ENCODE measurements around the gene METRN.
A peak's percentile ranks its signal among the peaks of the same experiment; 100 is the strongest.

Gene METRN

DNA sequence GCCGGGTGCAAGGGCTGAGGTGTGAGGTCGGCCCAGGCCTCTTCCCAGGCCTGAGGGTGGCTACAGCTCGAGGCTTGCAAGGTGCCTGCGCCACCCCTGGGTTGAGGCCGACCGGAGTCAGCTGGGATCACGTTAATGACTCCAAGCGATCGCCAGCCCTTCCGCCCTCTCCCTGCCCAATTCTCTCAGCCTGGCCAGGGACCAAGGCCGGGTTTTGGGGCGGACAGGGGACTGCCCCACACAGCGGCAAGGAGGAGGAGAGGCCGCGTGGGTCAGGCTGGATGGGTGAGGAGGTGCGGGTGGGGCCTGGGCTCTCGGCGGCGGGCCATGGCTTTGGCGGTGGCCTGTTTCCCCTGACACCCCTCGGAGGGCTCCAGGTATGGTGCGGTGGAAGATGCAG lies 21.6 kb upstream of the METRN start:
- no peak for DNase-seq

- no peak for DNase-seq
Observed at GRCh38 chr16:693766-694165, 21.2 kb upstream of the METRN start.

GRCh38 chr16:694187-694862 lies 20.6 kb upstream of the METRN start:
- no peak for DNase-seq

DNA sequence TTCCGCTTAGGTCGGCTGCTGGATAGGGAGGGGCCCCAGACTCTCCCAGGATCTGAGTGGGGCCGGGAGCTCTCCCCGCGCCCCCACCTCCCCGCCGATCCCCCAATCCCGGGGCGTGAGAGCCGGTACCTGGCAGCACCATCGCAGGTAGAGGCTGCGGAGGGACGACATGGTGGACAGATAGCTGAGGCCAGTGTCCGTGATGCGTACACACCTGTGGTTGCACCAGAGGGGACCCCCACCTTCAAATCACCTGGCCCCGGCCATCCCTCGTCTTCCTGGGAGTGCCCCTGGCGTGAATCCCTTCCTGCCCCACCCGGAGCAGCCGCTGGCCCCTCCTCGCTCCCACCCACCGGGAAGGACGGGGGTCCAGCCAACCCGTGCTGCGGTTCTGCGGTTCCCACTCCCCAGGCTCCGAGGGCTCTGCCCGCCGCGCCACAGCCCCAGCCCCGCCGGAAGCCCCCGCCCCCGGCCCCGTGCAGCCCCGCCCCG lies 20.0 kb upstream of the METRN start:
- DNase-seq = no peak

- DNase-seq = peak; percentile 90
Observed at GRCh38 chr16:695355-696089, 19.4 kb upstream of the METRN start.

GRCh38 chr16:698911-699671 lies 15.8 kb upstream of the METRN start:
- DNase-seq = no peak

- peak; percentile 82 for DNase-seq
Observed at GRCh38 chr16:700684-701584, 14.0 kb upstream of the METRN start.

DNA sequence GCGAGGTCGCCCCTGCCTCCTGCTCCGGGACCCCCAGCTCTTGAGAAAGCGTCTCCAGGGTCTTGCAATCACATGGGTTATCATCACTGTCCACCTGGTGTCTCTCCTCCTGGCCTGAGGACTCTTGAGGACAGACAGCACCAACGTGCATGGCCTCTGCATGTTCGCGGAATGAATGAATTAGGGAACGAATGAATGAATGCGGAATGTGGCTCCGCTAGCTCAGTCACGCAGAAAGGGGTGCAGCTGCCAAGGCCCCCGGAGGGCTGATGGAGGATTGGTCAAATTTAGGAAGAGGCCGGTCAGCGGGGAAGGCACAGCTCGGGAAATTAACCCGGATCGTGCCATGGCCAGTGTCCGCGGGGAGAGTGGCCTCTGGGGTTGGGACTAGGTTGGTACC lies 12.6 kb upstream of the METRN start:
- no peak for DNase-seq

GRCh38 chr16:703406-703805 lies 11.5 kb upstream of the METRN start:
- DNase-seq = no peak

DNA sequence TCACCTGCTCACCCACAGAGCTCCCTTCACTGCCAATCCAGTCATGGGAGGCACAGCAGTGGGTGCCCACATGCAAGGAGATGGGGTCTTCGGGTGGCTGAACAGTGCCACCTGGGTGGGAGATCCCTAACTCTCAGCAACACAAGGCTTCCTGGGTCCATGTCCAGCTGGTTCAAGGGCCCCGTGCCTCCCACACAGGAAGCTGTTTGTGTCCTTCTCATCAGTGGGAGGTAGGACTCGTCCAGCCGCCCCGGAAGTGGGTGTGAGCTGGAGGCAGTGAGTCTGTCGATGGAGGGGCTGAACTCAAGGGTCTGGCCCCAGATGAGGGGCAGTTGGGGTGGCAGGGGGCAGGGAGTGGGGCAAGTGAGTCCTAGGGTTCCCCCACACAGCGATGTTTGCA lies 10.9 kb upstream of the METRN start:
- no peak for DNase-seq

GRCh38 chr16:704552-705380 lies 10.2 kb upstream of the METRN start:
- DNase-seq = no peak

- DNase-seq = no peak
Observed at GRCh38 chr16:705431-706188, 9.3 kb upstream of the METRN start, which contains the start of gene FBXL16. Gene FBXL16 (minus strand): TSS chr16:705801. CDS start chr16:697405, 8,396 bp downstream.

DNA sequence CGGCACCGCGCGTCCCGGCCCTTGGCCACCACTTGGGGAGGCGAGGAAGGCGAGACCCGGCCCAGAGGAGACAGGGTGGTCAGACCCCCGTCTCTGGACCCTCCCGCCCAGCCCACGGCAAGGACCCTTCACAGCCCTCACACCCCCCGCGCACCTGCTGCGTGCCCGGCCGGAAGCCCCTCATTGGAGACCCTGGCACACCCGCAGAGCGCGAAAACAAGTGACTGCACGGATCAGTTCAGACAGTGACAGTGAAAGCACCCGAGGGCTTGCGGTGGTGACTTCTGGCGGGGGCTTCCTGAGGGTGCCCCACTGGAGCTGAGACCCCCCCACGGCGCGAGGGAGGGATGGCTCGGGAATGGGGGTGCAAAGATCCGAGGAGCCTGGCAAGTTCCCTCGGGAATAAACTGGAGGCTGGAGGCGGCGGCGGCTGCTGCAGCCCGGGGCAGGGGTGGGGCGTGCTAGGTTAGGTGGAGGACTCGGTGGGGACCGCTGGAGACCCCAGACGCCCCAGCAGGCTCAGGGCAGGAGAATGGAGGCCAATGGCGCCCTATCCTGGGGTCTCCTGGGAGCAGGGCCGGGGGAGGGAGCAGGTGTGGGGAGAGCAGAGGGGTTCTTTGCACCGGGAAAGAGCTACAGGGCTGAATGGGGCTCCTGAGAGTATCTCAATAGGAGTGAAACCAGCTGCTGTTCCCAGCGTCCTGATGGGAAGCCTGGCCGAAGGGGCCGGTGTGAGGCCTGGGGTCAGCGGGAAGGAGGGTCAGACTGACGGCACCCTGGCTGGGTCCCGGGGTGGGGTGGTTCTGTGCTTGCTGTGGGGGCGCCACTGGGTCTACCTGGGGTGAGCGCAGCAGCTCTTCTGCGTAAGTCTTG lies 8.5 kb upstream of the METRN start:
- no peak for DNase-seq

DNA sequence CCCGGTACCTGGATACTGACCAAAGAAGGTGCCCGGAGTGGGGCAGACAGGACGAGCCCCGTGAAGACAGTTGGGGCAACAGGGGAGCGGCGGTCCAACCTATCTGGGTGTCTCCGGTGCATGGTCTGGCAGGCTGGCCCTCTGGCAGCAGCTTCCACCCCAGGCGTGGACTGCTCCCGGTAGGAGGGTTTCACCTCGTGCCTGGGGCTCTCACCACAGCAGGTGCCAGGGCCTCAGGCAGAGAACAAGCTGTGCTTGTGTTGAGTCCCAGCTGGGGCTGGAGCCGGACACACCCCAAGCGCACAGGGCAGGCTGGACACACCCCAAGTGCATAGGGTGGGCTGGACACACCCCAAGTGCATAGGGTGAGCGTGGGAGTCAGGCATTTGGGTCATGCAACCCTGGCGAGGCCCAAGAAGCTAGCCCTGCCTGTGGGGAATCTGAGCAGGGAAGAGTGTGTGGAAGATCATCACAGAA lies 7.8 kb upstream of the METRN start:
- no peak for DNase-seq

DNA sequence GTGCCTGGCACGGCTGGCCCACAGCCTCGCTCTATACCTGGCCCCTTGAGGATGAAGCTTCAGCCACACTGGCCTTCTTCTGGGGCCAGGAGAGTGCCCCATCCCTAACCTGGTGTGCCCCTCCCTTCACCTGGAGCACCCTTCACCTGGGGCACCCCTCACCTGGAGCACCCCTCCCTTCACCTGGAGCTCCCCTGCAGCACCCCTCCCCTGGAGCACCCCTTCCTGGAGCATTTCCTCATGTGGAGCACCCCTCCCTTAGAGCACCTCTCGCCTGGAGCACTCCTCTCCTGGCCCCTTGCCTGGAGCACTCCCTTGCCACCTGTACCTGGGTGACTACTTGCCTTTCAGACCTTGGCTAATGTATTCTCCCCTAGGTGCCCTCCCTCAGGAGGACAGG lies 6.9 kb upstream of the METRN start:
- DNase-seq = no peak

DNA sequence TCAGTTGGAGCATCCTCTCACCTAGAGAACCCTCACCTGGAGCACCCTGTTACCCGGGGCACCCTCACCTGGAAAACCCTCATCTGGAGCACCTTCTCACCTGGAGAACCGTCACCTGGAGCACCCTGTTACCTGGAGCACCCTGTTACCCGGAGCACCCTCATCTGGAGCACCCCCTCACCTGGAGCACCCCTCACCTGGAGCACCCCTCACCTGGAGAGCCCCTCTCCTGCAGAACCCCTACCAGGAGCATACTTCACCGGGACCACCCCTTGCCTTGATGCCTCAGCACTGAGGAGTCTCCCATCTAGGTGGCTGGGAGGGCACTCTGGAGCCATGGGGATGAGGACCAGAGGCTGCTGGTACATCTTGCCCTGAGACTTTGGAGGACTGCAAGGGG lies 6.0 kb upstream of the METRN start:
- no peak for DNase-seq

DNA sequence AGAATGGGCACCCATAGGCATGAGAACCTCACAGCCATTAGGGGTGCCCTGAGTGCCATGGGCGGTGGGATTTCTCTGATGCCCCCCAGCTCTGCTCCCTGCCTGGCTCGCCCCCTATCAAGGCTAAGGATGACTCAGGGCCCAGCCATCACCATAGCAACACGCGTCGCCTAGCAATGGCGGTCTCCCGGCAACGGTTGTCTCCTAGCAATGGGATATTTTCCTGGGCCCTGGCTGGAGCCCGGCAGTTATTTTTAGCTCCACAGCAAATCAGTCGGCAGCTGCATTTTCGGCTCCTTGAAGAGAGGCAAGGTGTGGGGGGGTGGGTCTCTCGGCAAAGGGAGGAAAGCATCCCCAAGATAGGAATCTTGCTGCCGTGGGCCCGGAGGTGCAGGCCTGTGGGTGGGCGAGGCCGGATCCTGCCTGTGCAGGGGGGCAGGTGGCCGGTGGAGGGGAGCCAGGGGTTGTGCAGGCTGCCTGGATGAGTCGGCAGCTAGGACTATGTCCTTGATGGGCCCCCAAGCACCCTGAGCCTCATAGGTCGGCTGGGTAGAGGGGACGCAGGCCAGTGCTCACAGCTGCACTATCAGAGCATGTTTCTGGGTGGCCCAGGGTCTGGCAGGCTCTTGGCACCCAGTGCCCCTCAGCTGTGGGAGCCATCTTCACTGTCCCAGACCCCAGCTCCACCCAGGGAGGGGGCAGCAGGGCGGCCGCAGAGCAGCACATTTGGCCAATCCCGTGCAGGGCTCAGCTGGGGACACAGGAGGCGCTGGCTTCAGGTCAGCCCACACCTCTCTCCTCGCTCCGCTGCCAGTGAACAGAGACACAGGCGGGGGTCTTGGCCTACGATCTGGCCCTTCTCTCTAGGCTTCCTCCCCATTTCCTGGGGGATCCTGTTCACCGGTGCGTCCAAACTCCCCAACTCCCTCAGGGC lies 5.1 kb upstream of the METRN start:
- DNase-seq = no peak

DNA sequence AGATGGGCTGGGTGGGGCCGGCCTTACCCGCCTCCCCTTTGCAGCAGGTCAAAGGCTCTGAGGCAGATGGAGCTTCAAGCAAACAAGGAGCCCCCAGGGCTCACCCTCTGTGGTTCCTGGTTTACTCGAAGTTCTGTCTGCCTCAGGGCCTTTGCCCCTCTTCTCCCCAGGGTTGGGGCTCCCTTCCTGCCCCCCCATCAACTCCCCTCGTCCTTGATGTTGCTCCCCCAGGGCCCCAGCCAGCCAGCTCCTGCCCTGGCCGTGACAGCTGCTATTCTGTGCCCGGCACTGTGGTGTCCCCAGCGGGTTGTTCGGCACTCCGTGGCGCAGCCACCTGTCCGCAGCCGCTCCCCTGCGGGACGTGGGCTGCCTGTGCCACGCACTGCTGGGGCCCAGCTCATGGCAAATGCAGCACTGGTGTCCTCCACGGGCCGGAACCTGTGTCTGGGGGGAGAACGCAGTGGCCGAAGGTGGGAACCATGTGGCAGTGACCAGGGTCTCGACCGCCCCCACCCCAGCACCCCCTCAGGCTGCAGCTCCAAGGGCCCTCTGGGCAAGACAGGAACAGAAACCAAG lies 4.3 kb upstream of the METRN start:
- no peak for DNase-seq

Measured in activated effector memory CD4-positive, alpha-beta T cell treated with anti-CD3 and anti-CD28 coated beads, Interleukin-2, amount 50 U/mL, for 16 hours (primary cell).